ENCODE data around the gene SIGLEC8. TPM values are rescaled to one million over a fixed set of nuclear protein-coding genes. Genes with fewer than 3 reads are reported as not detected.

SIGLEC8 gene
- total RNA-seq, 1 experiment from 2014 or later: not detected

- ChIA-PET POLR2A (no interaction called here), CTCF (interaction anchor here (0.6 to 7.5 kb wide), 5 partner anchors 32 to 192 kb away, joined by 3 to 65 read pairs (median 6); no protein-coding TSS in a partner anchor)
- DNase-seq (ENCODE audit: low spot score): no peak
- no peaks in the 10 kb centered on the region for H3K36me3 Mint-ChIP-seq
- ATAC-seq: no peak
- TF ChIP-seq ZNF317 (CRISPR knock-in tag; IDR thresholded peaks at IDR 0.05; ENCODE audit: borderline replicate concordance, low read depth) (no peak), TCF7 (CRISPR knock-in tag; IDR thresholded peaks at IDR 0.05; ENCODE audit: low read depth) (no peak), ATF6 (CRISPR knock-in tag; IDR thresholded peaks at IDR 0.05) (no peak), ATF1 (CRISPR knock-in tag; IDR thresholded peaks at IDR 0.05) (no peak), CDX4 (CRISPR knock-in tag; IDR thresholded peaks at IDR 0.05; ENCODE audit: borderline replicate concordance) (no peak)
- H3K27ac Mint-ChIP-seq: no peak overlapping the region
- no peak overlapping the region for H3K4me3 Mint-ChIP-seq
- no peaks in the 10 kb centered on the region for H3K9me3 Mint-ChIP-seq
- H3K4me1 Mint-ChIP-seq: no peaks in the 10 kb centered on the region
- H3K27me3 Mint-ChIP-seq (ENCODE audit: low read depth): peaks cover 56% of the 10 kb centered on the region
Observed at GRCh38 chr19:51469162-51469561, 10.9 kb upstream of the SIGLEC8 start.

- Mint-ChIP-seq H3K9me3 (no peaks in the 10 kb centered on the region), H3K27me3 (ENCODE audit: low read depth) (peaks cover 60% of the 10 kb centered on the region), H3K4me3 (no peak overlapping the region), H3K4me1 (no peaks in the 10 kb centered on the region), H3K36me3 (no peaks in the 10 kb centered on the region), H3K27ac (no peak overlapping the region)
- POLR2A ChIA-PET: no interaction called here
- TF ChIP-seq ATF3 (CRISPR knock-in tag; conservative IDR thresholded peaks at IDR 0.05): no peak
- no peak for TF ChIP-seq ZNF121 (CRISPR knock-in tag; IDR thresholded peaks at IDR 0.05)
- TF ChIP-seq SMAD4 (CRISPR knock-in tag; IDR thresholded peaks at IDR 0.05): no peak
- no peak for TF ChIP-seq E2F4 (CRISPR knock-in tag; IDR thresholded peaks at IDR 0.05; ENCODE audit: borderline replicate concordance, low read depth)
- TF ChIP-seq NFE2L1 (CRISPR knock-in tag; IDR thresholded peaks at IDR 0.05): no peak
- no peak for TF ChIP-seq E2F5 (CRISPR knock-in tag; IDR thresholded peaks at IDR 0.05)
- no peak for TF ChIP-seq OVOL2 (CRISPR knock-in tag; IDR thresholded peaks at IDR 0.05; ENCODE audit: borderline replicate concordance)
- no peak for TF ChIP-seq GTF2I (CRISPR knock-in tag; conservative IDR thresholded peaks at IDR 0.05)
- TF ChIP-seq HMGXB4 (CRISPR knock-in tag; IDR thresholded peaks at IDR 0.05): no peak
- no peak for TF ChIP-seq ZMAT4 (CRISPR knock-in tag; IDR thresholded peaks at IDR 0.05)
- no peak for TF ChIP-seq CTCF (IDR thresholded peaks at IDR 0.05)
- DNase-seq (ENCODE audit: low spot score) (no peak), ATAC-seq (no peak)
- CTCF ChIA-PET: interaction anchor here (0.7 to 7.5 kb wide), 6 partner anchors 46 to 193 kb away, joined by 3 to 65 read pairs (median 6); no protein-coding TSS in a partner anchor
Observed at GRCh38 chr19:51468545-51468920, 10.3 kb upstream of the SIGLEC8 start.

Data from WTC11 (cell line).